ENCODE data around the gene CECR2.
"Not testable (repeated sequence)": the region's sequence is repeated elsewhere in the genome, so short reads cannot be mapped to it uniquely, and the experiment has no call there.

Gene CECR2

DNA sequence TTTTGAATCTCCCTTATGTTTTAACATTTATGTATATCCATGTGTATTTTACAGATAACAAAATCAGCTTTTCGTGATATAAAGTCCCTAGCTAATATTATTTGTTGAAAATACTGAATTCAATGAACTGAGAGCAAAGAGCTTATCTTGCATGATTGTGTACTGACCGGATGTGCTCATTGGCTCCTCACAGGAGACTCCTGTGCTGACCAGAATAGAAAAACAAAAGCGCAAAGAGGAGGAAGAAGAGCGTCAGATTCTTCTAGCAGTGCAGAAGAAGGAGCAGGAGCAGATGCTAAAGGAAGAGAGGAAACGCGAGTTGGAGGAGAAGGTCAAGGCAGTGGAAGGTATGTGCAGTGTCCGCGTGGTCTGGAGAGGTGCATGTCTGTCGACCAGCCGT lies 154.7 kb downstream of the CECR2 start:
- DNase-seq, result no peak

DNA sequence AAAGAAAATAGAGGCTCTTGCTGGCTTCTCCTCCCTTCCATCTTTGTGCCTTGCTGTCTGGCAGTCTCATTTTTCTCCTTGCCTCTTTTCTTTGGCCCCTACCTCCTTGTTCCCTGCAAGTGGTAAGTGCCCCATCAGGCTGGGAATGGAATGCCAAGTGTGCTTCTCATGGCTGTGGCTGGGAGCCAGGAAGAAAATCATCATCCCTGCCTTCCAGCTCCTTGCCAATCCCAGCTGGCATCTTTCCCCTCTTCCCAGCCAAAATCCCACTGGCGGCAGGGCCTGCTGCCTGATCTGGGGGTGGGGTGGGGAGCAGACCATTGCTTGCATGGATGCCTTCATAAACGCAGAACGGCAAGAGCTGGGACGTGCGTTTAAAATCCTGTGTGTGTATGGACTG lies 167.0 kb downstream of the CECR2 start:
- no peak for DNase-seq

DNA sequence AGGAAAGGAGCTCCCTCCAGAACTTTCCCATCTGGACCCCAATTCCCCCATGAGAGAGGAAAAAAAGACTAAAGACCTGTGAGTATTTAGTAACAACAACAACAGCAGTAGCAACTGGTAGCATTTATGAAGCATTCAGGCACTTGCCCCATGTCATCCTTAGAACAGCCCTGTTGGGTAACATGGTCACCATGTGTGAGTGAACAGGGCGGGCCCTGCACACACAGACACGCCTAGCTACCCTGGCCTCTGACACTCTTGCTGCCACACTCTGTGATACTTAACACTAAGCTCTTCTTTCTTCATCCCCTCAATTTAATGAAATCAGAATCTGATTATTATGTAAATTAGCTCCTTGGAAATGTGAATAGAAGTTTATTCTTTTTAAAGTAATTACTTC lies 167.9 kb downstream of the CECR2 start:
- no peak for DNase-seq

DNA sequence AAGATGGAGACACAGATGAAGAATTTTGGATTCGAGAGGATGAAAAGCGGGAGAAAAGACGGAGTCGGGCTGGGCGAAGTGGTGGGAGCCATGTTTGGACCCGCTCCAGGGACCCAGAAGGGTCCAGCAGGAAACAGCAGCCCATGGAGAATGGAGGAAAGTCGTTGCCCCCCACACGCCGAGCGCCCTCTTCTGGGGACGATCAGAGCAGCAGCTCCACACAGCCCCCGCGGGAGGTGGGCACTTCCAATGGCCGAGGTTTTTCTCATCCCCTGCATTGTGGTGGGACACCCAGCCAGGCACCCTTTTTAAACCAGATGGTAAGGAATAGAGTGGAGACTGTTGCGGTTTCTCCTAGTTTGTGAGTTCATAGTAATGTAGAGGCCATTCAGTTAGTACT lies 171.2 kb downstream of the CECR2 start:
- DNase-seq, result no peak

DNA sequence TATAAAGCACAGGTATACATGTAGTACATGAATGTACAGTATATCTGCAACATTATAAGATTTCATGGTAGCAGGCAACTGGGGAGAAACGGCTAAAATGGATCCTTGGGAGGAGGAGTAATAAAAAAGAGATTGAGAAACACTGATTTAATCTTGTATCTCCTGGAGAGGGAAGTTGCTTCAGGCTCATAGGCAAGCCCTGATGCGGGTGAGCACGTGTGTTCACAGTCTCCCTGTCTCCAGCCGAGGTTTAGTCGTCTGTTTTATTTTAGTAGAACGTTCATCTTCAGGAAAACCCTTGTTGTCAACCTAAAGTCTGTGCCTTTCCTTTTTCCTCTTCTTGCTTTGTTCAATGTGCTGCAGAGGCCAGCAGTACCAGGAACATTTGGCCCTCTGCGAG lies 172.2 kb downstream of the CECR2 start:
- no peak for DNase-seq

DNA sequence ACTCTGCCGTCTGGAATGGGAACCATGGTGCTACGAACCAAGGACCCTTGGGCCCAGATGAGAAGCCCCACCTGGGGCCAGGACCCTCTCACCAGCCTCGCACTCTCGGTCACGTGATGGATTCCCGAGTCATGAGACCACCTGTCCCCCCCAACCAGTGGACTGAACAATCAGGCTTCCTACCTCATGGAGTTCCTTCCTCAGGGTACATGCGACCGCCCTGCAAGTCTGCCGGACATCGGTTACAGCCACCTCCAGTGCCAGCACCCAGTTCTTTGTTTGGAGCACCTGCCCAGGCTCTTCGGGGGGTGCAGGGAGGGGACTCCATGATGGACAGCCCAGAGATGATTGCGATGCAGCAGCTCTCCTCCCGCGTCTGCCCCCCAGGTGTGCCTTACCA lies 173.2 kb downstream of the CECR2 start:
- DNase-seq, result no peak

DNA sequence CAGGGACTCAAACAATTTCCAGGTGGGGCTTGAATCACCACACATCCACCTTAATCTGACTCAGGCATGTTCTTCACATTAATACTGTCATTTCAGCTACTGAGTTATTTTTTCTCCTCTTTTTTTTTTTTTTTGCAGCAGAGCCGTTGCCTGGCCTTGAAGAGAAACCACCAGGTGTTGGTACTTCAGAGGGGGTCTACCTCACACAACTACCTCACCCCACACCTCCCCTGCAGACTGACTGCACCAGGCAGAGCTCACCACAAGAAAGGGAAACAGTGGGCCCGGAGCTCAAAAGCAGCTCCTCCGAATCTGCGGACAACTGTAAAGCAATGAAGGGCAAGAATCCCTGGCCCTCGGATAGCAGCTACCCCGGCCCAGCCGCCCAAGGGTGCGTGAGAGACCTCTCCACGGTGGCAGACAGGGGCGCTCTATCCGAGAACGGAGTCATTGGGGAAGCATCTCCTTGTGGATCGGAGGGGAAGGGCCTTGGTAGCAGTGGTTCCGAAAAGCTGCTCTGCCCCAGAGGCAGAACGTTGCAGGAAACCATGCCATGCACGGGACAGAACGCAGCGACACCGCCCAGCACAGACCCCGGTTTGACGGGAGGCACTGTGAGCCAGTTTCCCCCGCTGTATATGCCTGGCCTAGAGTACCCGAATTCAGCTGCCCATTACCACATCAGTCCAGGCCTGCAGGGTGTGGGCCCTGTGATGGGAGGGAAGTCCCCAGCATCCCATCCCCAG lies 178.9 kb downstream of the CECR2 start:
- no peak for DNase-seq

DNA sequence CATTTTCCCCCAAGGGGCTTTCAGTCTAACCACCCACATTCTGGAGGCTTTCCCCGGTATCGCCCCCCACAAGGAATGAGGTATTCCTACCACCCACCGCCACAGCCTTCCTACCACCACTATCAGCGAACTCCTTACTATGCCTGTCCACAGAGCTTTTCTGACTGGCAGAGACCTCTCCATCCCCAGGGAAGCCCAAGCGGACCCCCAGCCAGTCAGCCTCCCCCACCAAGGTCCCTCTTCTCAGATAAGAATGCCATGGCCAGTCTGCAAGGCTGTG lies 179.4 kb downstream of the CECR2 start:
- DNase-seq, result no peak

DNA sequence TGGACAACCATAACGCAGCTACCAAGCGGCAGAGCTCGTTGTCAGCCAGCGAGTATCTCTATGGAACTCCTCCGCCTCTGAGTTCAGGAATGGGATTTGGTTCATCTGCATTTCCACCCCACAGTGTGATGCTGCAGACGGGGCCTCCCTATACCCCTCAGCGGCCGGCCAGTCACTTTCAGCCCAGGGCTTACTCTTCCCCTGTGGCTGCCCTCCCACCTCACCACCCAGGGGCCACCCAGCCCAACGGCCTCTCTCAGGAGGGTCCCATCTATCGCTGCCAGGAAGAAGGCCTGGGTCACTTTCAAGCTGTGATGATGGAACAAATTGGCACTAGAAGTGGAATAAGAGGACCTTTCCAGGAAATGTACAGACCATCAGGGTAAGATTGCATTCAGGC lies 179.9 kb downstream of the CECR2 start:
- no peak for DNase-seq

DNA sequence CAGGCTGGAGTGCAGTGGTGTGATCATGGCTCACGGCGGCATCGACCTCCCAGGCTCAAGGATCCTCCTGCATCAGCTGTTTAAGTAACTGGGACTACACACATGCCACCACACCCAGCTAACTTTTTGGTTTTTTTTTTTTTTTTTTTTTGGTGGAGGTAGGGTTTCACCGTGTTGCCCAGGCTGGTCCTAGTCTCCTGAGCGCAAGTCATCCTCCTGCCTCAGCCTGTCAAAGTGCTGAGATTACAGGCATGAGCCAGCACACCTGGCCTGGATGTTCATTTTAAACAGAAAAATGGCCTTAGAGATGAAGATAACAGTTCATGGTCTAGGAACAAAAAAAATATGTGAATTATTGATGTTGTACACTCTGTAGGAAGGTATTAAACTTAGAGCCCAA lies 180.4 kb downstream of the CECR2 start:
- DNase-seq, result no peak

DNA sequence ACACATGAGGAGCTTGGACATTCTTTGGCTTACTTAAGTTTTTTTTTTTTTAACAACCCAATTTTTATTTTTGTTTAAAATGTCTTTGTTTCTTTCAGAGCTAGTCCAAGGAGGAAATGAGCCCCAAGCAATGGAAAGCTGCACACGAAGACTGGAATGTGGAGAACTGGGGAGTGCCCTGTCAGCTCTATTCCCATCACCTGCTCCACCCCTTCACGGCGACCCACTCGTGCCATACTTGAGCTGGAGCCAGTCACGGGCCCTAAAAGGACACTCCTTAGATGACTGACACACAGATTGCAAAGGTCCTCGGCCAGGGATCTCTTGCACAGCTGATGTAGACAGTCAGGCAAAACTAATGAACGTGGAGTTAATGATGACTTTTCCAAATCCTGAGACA lies 183.5 kb downstream of the CECR2 start:
- DNase-seq, result no peak

DNA sequence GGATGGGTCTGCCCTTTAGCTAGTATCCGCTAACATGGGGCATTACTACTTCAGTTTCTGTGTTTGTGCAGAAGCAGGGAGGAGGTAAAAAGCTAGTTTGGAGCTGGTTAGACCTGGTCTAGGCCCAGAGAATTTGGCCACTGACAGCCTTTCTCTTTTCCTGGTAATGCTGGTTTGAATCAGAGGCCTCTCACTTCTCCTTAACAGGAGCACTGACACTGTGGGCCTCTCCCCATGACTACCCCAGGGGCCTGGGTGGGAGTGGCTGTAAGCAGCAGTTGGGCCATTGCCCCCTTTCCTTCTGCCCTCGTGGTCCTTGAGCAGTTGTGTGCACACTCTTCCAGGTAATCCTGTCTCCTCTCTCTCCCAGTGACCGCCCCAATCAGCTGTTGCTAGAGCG lies 185.6 kb downstream of the CECR2 start:
- no peak for DNase-seq

DNA sequence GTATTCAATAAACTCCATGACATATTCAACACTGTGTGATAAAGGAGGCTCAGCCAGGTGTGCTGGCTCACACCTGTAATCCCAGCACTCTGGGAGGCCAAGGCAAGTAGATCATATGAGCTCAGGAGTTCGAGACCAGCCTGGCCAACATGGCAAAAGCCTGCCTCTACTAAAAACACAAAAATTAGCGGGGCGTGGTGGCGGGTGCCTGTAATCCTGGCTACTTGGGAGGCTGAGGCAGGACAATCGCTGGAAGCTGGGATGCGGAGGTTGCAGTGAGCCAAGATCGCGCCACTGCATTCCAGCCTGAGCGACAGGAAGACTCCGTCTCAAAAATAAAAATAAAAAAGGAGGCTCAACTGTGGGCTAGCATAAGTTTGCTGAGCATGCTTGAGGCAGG lies 189.9 kb downstream of the CECR2 start:
- DNase-seq, result no peak

DNA sequence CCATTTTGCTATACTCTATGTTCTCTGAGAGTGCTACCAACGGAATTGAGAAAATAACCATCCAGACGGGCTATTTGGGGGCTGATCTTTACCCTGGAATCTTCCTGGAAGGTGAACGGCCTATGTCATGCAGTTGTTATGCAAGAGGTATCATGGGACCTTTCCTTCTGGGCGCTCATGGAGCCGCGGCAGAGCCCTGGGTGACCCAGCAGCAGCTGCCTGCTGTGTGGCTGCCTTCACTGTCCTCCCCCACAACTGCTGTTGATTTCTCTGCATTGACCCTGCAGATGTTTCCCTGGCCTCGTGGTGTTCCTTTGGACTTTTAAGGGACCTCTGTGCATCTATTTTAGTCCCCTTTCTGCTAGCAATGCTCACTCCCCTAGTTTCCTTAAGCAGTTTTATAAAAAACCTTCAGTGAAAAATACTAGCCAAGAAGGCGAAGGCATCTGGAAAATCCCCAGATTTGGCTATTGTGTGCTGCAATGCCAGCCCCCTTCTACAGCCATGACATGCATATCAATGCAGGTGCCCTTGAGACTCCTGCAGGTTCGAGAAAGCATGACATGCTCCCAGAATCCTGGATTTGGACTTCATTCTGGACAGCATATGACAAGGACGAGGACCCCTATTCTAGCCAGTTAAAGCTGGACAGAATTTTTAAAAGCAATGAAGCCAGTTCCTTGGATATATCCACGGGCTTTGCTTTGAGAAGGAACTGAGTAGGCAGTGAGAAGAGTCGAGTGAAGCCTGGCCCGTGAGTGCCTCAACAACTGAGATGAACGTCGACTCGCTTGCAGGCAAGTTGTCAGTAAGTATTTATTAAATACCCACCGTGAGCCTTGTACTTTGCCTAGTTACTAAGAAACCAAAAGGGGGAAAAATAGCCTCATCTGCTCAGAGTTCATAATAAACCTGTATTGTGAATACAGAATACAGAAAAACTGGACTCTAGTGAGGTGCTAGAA lies 193.9 kb downstream of the CECR2 start, which contains the start of gene SLC25A18:
SLC25A18 (plus strand) TSS at position 593 of the 965 bp plus-strand sequence. CDS start 16,447 bp downstream, outside the sequence.
- DNase-seq, result no peak

DNA sequence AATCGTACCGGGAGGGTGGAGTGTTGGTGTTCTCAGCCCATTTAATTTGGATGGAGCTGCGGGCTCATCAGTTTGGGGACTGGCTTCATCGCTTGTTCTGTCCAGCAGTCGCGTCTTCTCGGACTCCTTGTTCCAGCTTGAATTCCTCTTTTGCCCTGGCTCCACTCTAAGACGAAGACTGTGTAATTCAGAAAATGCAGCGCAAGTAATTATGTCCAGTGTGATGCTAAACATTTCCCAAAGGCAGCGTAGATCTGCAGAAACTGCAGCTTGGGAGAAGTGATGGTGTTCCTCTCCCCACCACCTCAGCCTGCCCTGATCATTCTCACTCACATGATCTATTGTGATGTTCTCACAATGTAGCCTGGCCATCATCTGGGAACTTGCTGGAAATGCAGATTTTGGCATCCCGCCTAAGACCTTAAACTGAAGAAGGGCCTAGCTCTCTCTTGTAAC lies 194.7 kb downstream of the CECR2 start:
- no peak for DNase-seq

DNA sequence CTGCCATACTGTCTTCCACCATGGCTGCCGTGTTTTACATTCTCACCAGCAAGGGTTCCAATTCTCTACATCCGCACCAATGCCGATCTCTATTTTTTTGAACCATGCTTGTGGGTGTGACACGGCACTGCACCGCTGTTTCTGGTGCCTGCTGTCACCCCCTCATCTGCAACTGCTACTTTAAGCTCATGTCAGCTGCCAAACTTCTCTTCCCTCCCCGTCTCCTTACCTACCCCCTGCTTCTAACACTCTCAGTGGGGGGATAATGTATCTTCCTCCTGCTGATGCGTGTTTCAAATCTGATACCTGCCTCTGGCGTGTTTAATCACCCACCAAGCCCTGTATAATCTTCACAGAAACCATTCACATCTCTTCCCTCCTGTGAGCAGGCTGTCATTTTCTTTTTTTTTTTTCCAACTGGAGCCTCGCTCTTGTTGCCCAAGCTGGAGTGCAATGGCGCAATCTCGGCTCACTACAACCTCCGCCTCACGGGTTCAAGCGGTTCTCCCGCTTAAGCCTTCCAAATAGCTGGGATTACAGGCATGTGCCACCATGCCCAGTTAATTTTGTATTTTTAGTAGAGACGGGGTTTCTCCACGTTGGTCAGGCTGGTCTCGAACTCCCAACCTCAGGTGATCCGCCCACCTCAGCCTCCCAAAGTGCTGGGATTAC lies 196.9 kb downstream of the CECR2 start:
- DNase-seq, result not testable (repeated sequence)

DNA sequence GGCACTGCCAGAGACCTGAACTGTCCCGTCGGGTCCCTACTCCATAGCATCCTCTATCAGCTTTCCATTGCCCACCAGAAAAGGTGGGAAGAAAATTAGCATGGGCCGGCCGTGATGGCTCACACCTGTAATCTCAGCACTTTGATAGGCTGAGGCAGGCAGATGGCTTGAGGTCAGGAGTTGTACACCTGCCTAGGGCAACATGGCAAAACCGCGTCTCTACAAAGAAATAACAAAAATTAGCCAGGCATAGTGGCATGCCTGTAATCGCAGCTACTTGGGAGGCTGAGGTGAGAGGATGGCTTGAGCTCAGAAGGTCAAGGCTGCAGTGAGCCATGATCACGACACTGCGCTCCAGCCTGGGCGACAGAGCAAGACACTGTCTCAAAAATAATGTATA lies 197.5 kb downstream of the CECR2 start:
- DNase-seq, result no peak

DNA sequence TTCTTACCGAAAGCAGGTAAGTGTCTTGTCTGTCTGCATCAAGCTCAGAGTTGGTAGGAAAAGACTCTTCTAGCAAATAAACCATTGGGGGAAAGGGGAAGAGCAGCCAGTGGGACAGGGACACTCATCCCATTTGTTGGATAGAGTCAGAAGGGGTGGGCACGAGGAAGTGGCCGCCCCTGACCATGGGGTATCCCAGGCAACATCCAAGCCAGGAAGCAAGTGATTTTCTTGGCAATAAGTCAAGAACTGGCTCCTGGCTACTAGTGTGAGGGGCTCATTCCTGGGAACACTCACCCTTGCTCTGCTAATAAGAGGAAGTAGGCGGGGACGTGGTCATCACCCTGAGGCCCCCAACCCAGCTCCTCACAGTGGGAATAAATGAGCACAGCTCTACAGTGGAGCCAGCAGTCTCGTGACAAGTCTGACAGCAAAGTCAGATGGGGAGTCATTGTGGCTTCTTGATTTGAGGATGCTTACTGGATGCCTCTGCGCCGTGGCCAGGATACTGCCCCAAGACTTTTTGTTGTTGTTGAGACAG lies 200.8 kb downstream of the CECR2 start:
- no peak for DNase-seq

DNA sequence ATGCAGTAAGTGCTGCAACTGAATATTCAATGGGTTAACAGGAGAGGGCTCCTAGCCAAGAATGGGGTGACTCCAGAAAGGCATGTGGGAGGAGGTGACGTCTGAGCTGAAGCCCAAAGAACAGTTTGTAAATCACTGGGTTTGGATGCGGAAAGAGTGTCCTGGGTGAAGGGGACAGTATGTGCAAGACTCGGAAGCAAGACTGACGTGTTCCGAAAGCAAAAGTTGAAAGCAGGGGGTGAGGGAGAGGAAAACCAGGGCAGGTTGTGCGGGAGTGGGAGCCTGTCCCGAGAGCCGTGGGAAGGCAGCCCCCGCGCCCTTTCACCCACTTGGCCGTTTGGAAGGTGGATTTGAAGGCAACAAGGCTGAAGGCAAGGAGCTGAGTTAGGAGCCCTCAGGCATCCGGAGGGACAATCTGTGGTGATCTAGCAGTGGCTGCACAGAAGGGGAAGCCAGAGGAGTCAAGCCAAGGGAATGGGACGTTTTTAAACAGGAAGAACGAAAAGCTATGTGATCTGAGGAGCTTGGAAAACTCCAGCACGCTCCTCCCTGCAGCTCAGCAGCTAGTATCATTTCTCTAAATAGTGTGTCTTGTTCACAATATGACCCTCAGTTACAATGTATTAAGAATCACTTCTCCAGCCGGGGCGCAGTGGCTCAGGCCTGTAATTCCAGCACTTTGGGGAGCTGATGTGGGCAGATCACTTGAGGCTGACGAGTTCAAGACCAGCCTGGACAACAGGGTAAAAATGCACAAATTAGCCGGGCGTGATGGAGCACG lies 201.8 kb downstream of the CECR2 start:
- no peak for DNase-seq

DNA sequence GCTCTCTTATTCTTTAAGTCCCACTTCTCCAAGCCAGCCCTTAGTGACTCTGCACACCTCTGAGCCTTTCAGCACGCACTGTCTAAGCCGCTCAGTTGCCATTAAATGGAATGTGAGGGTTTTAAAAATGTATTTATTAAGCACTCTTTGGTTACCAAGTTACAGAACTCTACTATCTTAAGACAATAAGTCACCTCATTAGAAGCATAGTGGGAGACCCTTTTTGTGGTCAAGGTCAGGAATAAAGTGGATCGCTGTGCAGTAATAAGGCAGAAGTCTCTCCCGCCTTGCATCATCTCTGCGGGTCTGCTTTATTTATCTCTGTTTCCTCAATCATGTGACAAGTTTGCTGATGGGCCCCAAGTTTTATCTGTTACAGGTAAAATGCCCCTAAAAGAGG lies 205.9 kb downstream of the CECR2 start:
- no peak for DNase-seq

DNA sequence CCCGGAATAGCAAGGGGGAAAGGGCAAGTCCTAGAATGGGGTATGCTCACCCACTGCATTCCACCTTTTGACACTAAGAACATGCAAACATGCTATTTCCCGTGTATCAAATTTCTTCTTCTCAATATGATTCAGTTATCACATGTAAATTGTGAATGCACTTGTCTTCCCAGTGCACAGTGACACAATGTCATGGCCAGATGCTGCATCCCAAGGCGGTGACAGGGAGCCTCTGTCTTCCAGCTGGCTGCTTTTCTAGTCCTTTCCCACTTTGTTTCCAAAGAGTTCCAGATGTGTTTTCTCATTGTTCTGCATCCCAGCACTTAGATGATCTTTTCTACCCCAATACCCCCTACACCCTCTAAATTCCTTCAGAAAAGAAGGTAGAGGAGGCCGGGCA lies 206.4 kb downstream of the CECR2 start:
- DNase-seq, result no peak

DNA sequence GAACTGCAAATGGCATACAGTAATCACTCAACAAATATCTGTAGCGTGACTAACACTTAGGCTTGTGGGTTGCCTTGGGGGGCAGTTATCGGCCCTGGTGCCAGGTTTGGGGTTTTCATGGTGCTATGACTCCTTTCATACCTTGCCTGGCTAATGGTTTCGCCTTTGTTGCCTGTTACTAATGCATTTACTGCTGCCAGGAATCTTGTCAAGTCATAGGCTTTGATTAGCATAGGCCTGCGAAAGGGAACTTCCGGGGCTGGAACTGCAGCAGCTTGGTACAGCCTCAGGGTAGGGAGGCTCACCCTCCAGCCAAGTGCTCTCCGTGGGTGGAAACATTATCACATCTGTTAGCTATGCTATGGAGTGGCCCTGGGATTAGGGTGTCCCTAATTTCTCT lies 207.2 kb downstream of the CECR2 start:
- DNase-seq, result peak; percentile 46 to 78
